Smooth muscle cell (in vitro differentiated cells): ENCODE results near the gene IL31. TPM values are rescaled to one million over a fixed set of nuclear protein-coding genes. Genes with fewer than 3 reads are reported as not detected.

Experiments used
- DNase-seq: peaks from one replicate; lab custom pipeline; 2025; ENCODE audit not compliant: unreplicated experiment; lab: John Stamatoyannopoulos, UW
- H2AFZ ChIP-seq: fragments of 200-600 bp; sonication (generic); 2 replicates; pipeline ENCODE4 v1.6.0; 2016; ENCODE audit warnings: antibody characterized with exemption, low read depth, mild to moderate bottlenecking
- H3F3A ChIP-seq: fragments of 200-600 bp; sonication (generic); 2 replicates; pipeline ENCODE4 v1.6.0; 2017; ENCODE audit warnings: antibody characterized with exemption, low read depth
- H3K27ac ChIP-seq: fragments of 200-600 bp; sonication (generic); 2 replicates; pipeline ENCODE4 v1.5.1; 2016; ENCODE audit warnings: low read depth, mild to moderate bottlenecking
- H3K27me3 ChIP-seq: fragments of 200-600 bp; sonication (generic); 2 replicates; pipeline ENCODE4 v1.6.1; 2016; ENCODE audit warnings: low read depth, mild to moderate bottlenecking
- H3K36me3 ChIP-seq: fragments of 200-600 bp; sonication (generic); 2 replicates; pipeline ENCODE4 v1.5.1; 2016; ENCODE audit warnings: low read depth
- H3K4me1 ChIP-seq: fragments of 200-600 bp; sonication (generic); 2 replicates; pipeline ENCODE4 v1.5.1; 2016; ENCODE audit warnings: low read depth
- H3K4me2 ChIP-seq: fragments of 200-600 bp; sonication (generic); 2 replicates; pipeline ENCODE4 v1.6.0; 2016; ENCODE audit warnings: mild to moderate bottlenecking
- H3K4me3 ChIP-seq: fragments of 200-600 bp; sonication (generic); 2 replicates; pipeline ENCODE4 v1.5.1; 2016; ENCODE audit warnings: mild to moderate bottlenecking
- H3K79me2 ChIP-seq: fragments of 200-600 bp; sonication (generic); 2 replicates; pipeline ENCODE4 v1.6.0; 2016; ENCODE audit warnings: low read depth, mild to moderate bottlenecking
- H3K9ac ChIP-seq: fragments of 200-600 bp; sonication (generic); 2 replicates; pipeline ENCODE4 v1.6.0; 2016; ENCODE audit warnings: low read depth
- H3K9me3 ChIP-seq: fragments of 200-600 bp; sonication (generic); replicated peaks from 2 replicates; pipeline ENCODE4 v1.5.1; 2016; ENCODE audit warnings: low read depth
- H4K20me1 ChIP-seq: fragments of 200-600 bp; sonication (generic); 2 replicates; pipeline ENCODE4 v1.6.0; 2016; ENCODE audit warnings: low read depth
- WGBS: methylation state at CpG from one replicate; pipeline ENCODE4 v1.1.7; 2016; ENCODE audit warnings: low lambda C conversion rate; 5-methylcytosine and 5-hydroxymethylcytosine counted together
- polyA plus RNA-seq: library from polyadenylated mRNA; unstranded; fragments of >200 nt; fragmentation: Nextera tagmentation; extraction: Ambion mirVana; gene quantifications from 2 replicates; pipeline ENCODE4 v1.2.1, GENCODE V29; 2016
- total RNA-seq: library from RNA; depleted of rRNA; stranded (reverse); fragments of >200 nt; gene quantifications from 2 replicates; pipeline ENCODE4 v1.2.3, GENCODE V29; 2014
- TF ChIP-seq, protein P1 (sequence below): fragments of 200-600 bp; sonication (generic); IDR thresholded peaks from 2 replicates; pipeline ENCODE4 v1.5.1; 2017; ENCODE audit warnings: borderline replicate concordance, mild to moderate bottlenecking, antibody characterized with exemption; ENCODE audit not compliant: insufficient read depth, poor library complexity, severe bottlenecking

IL31 gene
- total and polyA plus RNA-seq, 2 experiments from 2014 or later = not detected

DNA sequence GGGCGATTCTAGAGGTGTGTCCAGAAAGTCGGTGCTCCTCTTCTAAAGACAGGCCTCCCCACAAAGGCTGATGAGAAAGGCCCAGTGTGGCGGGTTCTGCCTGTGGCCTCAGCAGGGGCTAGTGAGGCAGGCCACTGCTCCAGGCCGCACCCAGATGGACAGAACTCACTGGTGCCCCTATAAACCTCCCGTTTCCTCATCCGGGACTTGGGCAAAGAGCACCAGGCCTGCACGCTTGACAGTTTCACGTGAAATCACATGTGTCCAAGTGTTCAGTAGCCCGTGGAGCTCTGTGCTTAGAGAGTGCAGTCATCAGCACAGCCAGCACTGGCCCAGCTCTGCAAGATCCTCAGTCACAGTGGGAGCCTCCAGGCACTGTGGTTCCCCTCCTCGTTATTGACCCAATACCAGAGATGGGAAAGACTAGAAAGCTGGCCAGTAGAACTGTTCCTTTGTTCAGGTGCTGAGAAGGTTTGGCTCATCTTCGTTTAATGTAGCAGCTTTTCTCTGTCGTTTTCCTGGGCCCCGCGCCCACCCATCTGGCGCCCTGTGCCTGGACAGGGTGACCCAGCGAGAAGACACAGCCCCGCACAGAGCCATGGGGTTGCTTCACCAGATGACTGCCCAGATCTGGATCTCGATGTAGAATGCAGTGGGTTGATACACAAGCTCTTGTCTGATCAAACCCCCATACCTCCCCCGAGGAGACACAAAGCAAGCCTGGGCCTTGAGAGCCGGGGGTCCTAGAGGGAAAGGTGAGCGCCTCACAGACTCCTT lies 26.3 kb downstream of the IL31 start:
- Histone ChIP-seq H3K27ac (no peak overlapping the region), H3K4me1 (no peaks in the 10 kb centered on the region), H3K79me2 (no peaks in the 10 kb centered on the region), H3K9ac (no peak overlapping the region), H3K9me3 (no peaks in the 10 kb centered on the region), H4K20me1 (no peaks in the 10 kb centered on the region), H3K4me3 (no peak overlapping the region), H3K4me2 (no peak overlapping the region), H2AFZ (no peak overlapping the region), H3K27me3 (no peaks in the 10 kb centered on the region), H3K36me3 (no peaks in the 10 kb centered on the region), H3F3A (no peaks in the 10 kb centered on the region)
- TF ChIP-seq, protein P1, sequence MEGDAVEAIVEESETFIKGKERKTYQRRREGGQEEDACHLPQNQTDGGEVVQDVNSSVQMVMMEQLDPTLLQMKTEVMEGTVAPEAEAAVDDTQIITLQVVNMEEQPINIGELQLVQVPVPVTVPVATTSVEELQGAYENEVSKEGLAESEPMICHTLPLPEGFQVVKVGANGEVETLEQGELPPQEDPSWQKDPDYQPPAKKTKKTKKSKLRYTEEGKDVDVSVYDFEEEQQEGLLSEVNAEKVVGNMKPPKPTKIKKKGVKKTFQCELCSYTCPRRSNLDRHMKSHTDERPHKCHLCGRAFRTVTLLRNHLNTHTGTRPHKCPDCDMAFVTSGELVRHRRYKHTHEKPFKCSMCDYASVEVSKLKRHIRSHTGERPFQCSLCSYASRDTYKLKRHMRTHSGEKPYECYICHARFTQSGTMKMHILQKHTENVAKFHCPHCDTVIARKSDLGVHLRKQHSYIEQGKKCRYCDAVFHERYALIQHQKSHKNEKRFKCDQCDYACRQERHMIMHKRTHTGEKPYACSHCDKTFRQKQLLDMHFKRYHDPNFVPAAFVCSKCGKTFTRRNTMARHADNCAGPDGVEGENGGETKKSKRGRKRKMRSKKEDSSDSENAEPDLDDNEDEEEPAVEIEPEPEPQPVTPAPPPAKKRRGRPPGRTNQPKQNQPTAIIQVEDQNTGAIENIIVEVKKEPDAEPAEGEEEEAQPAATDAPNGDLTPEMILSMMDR = no peak
- WGBS = 95% methylated on average over 21 of the region's 21 CpGs
- no peak for DNase-seq

DNA sequence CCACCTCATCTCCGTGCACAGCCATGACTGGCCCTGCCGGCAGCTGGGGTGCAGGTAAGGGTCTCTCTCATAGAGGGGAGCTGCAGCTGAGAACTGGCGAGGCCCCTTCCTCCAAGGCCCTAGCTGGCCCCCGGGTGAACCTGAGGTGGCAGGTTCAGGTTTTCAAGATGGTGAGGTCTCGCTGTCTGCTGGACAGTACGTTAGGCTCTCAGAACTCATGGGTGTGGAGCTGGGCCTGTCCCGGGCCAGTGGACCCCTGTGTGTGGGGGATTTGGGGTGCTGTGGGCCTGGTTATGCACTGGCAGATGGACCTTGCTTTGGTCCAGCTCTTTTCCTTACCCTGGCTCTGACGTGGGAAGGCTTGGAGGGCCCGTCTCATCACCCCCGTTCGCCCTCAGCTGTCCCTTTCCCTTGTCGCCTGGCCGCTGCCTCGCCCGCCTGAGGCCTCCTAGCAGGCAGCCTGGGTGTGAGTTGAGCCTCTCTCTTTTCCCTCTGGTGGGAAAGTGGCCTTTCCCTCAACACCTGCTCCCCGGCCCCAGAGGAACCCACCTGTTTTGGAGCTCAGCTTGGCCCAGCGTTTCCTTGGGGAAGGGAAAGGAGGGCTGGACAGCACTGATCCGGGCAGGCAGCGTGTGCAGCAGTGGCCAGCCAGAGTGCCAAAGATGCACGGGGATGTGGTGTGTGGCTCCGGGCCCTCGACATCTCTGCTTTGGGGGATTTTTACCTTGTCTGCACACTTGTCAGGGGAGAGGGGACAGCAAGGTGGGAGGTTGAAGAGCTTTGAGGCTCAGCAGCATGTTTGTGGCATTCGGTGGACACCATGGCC lies 28.3 kb downstream of the IL31 start:
- no peaks in the 10 kb centered on the region for H3K27me3 ChIP-seq
- H4K20me1 ChIP-seq = no peaks in the 10 kb centered on the region
- TF ChIP-seq, protein P1 = no peak
- no peak for DNase-seq
- no peaks in the 10 kb centered on the region for H3K79me2 ChIP-seq
- no peak overlapping the region for H3K9ac ChIP-seq
- H3K4me1 ChIP-seq = no peaks in the 10 kb centered on the region
- H3F3A ChIP-seq = no peaks in the 10 kb centered on the region
- H3K27ac ChIP-seq = no peak overlapping the region
- no peaks in the 10 kb centered on the region for H3K36me3 ChIP-seq
- no peak overlapping the region for H3K4me2 ChIP-seq
- no peaks in the 10 kb centered on the region for H3K9me3 ChIP-seq
- no peak overlapping the region for H3K4me3 ChIP-seq
- no peak overlapping the region for H2AFZ ChIP-seq
- 95% methylated on average over 23 of the region's 23 CpGs for WGBS

DNA sequence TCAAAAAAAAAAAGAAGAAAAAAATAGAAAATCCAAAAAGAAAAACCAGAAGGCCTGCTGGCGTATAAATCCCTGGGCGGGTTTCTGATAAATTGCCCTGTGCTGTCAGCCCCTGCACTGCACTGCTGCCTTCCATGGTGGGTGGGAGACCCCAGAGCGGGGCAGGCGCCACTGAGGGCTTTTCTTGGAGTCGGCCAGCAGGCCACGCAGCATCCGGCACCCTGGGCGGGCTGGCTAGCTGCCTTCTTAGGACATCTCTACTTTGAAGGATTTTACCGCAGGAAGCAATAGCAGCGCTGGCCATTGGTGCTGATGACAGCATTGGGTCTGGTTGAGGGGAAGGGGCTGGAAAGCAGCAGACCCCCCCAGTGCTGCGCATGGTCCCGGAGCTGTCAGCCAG lies 29.1 kb downstream of the IL31 start:
- H3K36me3 ChIP-seq = no peaks in the 10 kb centered on the region
- 95% methylated on average over 12 of the region's 12 CpGs for WGBS
- no peak for DNase-seq
- H3K4me1 ChIP-seq = no peaks in the 10 kb centered on the region
- H3K4me2 ChIP-seq = no peak overlapping the region
- no peaks in the 10 kb centered on the region for H3K9me3 ChIP-seq
- H3K27ac ChIP-seq = no peak overlapping the region
- H3K4me3 ChIP-seq = no peak overlapping the region
- no peaks in the 10 kb centered on the region for H3F3A ChIP-seq
- no peaks in the 10 kb centered on the region for H4K20me1 ChIP-seq
- TF ChIP-seq, protein P1 = no peak
- H3K9ac ChIP-seq = no peak overlapping the region
- H3K27me3 ChIP-seq = no peaks in the 10 kb centered on the region
- no peak overlapping the region for H2AFZ ChIP-seq
- H3K79me2 ChIP-seq = no peaks in the 10 kb centered on the region
